T follicular helper cell (primary cell): ENCODE data around the gene MRTFA.

Experiments used
- DNase-seq: peaks from one replicate; pipeline ENCODE4 v3.0.0-alpha.2; 2020; ENCODE audit warnings: low read depth

Gene MRTFA

DNA sequence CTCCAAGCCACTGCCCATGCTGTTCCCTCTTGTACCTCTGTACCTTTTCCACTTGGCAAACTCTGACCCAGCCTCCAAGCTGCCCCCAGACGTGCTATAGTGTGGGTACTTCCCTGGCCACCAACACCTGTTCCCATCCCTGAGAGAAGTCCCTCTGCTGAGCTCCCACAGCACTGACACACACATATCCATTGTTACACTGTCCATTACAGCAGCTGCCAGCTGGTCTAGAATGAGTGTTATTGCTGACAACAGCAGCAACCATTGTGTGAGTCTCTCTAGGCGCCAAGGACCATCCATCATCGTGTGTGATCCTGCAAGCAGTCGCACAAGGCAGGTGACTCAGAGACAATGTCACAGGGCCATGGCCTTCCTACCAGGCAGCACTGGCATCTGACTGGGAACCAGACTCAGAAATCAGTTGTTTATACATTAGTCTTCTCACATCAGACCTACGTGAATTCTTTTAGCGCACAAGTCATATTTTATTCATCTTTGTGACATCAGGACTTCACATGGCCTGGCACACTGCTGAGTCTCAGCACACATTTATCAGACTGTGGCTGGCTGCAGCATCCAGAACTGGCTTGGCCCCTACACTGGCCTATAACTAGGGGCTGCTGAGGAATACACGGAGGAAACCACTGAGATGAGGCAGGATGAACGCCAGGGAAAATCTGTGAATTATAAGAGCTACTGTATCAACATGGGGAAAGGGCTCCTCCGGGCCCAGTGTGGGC lies 209.8 kb downstream of the MRTFA start:
- no peak for DNase-seq

DNA sequence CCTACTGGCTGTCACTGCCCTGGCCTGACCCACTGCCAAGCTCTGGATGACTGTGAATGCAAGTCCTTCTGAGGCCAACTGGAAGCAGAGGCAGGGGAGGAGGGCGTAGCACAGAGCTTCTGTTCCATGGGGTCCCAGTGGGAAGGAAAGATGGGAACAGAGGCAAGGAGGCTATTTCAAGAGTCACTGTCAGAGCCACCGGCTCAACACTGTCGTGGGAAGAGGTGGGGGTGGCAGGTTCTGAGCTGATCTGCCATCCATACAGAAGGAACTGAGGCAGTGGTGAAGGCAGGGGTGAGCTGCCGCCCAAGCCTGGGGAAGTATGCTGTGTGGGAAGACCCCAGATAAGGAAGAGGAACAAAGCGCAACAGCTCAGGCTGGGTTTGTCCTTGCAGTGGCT lies 211.4 kb downstream of the MRTFA start:
- no peak for DNase-seq

DNA sequence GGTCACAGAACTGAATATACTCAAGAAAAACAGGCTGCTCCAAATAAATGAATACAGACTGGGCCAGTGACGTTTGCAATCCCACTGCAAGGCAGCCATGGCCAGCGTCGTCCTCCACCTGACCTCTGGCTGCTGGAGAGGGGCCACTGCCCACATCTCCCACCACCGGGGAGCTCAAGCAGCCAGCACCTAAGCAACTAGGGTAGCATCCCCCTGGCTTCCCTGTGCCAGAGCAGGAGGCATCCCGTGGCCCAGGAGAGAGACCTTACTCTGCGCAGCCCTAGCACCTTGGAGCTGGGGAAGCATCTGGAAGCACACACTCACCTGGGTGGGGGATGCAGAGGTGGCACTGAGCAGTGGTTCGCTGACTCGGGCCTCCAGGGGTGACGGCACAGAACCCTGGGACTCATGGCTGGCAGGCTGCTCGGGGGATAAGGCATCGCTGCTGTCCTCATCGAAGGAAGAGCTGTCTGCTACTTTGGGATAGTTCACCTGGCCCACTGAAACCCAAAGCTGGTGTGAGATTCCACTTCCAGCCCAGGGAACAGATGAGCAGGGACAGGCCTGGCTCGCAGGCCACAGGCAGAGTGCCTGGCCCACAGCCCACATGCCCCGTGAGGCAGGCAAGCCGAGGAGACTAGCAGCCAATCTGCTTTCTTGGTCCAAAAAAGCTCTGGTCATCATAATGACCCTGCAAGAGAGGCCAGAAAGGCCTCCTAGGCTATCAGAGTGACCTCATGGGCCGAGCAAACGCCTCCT lies 212.5 kb downstream of the MRTFA start:
- DNase-seq = no peak

DNA sequence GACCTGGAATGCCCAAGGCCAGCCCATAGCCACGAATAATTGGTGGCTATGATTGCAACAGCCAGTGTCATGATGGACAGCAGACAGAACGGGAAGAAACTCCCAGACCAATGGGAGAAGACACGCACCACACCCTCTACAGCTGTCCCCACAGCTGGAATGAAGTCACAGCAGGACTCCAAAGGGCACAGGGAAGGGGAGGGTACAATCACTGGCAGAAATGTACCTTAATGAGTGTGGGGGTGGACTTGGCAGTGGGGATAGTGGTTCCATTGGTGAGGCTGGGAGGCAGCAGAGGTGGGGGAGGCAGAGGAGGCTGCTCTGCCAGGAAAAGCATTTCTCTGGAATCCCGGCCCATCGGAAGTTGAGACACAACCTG lies 213.2 kb downstream of the MRTFA start:
- DNase-seq = no peak

DNA sequence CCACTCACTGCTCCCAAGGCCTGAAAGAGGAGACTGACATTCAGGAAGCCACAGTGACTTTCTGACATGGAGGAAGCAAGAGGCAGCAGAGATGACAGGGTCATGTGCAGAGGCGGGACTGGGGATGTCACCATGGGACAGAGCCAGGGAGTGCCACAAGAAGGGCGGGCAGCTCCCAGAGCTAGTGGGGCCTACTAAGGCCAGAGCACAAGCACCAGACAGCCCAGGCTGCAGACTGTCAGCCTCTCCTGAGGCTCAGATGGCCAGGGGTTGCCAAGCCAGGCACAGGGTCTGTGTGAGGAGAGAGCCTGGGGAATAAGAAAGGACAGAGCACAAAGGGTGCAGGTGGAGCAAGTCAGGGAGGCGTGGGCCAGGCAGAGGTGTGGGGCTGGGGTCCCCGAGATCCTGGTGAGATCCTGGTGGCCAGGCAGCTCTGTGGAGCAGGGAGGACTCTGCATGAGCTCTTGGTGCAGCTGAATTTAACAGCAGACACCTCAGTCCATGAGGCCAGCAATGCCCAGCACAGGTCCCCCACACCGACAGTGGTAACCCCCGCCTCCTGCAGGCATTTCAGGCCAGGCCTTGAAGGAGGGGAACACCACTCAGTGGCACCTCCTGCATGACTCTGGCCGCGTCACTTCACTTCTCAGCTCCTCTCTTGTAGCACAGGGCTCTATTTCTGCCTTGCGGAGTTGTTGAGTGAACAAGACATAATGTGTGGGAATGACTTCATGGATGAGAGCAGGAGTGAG lies 213.8 kb downstream of the MRTFA start:
- no peak for DNase-seq

DNA sequence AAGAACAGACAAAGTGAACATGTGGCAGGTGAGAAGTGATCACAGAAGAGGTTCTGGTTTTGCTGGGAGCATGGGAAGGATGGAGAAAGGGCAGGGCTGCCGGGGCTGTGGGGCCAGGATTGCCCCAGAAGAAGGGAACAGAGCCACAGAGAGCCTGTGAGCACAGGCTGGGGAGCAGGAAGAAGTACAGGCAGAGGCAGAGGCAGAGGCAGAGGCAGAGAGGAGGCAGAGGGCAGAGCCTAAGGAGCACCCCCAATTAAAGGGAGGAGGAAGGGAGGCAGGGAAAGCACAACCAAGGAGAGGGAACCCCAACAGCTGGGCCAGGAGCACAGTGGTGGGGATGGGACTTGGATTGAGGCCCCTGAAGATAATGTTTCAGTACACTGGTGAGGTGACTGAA lies 214.6 kb downstream of the MRTFA start:
- DNase-seq = no peak

DNA sequence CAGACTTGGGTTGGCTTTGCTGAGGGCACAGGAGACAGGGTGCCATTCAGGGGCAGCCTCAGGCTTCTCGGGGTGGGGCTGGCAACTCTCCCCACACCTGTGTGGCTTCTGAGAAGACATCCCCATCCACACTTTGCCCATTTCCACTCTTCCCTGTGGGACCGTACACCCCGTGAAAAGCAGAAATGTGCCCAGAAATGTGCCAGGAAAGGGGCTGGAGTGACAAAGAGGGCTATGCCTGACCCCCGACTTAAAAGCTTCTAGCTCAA lies 215.5 kb downstream of the MRTFA start:
- no peak for DNase-seq

DNA sequence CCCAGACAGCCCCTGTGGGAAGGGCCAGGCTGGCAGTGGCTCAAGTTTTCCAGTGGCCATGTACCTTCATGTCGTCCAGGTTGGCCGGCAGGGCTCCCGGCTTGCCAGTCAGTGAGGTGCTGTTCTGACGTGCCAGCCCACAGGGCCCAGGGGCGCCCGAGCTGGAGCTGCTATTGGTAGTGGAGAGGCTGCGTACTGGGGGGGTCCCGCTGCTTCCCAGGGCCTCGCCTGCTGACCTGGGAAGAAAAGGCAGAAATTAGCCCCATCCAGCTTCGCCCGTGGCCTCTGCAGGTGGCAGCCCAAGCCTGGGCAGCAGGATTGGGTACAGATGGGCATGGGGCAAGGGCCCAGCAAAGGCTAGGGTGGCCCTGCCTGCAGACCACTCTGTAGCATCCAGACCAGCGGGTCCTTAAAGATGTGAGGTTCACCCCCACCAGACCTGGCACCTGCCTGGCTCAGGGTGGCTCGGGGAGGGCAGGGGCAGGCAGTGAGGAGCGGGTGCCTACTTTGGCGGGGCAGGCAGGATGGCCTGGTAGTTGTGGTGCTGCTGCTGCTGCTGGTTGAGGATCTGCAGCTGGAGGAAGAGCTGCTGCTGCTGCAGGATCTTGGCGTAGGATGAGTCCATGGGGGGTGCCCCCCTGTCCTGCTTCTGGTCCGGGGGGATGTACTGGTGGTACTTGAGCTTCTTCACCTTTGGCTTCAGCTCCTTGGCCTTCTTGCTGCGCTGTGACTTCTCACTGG lies 216.0 kb downstream of the MRTFA start:
- no peak for DNase-seq

DNA sequence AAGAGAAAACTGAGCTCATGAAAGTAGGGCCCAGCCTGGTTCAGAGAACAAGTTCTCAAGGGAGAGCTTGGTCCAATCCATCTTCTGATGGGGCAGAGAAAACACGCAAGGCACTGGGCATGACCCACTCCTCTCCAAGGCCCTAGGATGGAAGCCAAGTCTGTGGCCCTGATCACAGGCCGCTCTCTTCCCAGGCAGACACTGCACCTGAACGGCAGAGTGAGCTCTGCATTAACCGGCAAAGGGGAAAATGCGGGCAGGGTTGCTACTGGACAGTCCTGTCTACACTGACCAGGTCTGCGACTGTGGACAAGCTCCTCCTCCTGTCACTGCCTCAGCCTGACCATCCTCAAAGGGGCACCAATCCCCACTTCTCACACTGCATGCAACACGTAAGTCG lies 216.8 kb downstream of the MRTFA start:
- DNase-seq = no peak

DNA sequence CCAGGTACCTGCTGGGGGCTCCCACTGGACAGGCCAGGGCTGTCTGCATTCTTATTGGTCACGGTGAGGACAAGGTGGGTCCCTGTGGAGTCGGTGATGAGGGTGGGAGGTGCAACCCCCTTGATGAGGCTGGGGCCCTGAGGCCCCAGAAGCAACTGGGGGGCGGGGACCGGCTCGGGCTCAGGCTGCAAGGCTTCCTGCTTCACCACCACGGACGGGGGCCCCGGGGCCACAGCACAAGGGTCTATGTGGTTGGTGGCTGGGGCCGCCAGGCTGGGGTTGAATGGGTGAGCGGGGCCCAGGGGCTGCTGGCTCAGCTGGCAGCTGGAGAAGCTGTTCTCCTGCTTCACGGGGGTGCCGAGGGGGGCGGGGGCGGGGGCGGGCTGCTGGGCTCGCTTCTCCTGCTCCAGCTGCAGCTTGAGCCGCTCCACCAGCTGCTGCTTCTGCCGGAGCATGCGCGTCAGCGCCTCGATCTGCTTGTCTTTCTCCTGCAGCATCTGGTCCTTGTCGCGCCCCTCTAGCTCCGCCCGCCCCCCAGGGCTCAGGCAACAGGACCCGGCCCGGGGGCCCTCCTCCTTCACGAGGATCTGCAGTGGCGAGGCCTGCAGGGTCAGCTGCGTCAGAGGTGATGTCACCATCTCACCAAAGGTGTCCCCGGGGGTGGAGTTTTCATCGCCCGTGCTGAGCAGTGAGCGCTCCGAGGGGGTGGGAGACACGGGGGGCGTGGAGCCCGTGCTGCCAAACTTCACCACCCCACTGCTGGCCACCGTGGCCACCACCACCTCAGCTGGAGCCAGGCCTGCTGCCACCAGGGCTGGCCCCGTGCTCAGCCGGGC lies 217.9 kb downstream of the MRTFA start:
- no peak for DNase-seq

DNA sequence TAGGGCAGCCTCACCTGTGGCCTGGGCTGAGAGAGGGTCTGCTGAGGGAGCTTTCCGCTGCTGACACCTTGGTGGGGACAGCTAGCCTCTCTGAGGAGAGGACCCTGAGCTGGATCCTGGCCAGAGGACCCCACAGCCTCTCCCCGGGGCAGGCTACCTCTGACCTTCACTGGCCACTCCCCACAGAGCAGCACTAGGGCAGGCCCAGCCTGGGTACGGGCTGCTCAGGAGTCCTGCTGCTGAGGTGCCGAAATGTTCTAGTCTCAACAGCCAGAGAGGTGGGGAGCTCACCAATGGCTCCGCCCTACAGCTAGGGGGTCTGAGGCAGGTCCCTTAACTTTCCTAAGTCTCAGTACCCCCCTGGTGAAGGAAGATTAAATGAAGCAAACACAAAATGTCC lies 218.6 kb downstream of the MRTFA start:
- DNase-seq = no peak

DNA sequence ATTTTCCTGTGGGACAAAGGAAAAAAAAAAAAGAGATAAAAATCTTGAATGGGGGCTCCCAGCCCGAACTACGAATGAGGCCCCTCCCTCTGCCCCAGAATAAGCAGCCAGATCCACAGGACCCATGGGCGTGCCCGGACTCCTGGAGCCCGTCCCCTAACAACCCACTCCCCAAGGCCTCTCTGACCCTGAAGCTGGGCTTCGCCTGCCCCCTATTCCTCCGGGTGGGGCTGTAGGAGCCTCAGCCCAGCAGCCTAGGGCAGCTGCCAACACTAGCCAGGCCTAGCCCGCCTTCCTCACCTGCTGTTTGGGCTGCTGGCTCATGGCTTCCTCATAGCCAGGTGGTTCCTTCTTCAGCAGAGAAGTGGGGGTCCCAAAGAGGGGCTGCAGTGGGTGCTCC lies 219.5 kb downstream of the MRTFA start:
- no peak for DNase-seq

DNA sequence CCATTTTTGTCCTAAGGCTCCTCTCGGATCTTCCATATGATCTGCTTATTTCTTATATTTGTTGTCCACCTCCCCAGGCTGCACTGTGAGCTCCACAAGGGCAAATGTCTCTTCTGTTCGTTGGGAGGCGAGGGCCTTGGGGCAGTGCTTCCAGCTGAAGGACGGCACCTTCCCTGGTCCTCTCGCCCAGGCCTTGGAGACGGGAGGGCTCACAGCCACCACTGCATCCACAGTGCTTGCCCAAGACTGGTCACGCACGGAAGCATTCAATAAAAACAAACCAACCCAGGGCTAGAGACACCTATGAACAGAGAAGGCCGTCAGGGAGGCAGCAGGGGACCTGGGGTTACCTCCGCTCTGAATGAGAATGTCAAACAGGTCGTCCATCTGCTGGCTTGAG lies 219.9 kb downstream of the MRTFA start:
- DNase-seq = no peak

DNA sequence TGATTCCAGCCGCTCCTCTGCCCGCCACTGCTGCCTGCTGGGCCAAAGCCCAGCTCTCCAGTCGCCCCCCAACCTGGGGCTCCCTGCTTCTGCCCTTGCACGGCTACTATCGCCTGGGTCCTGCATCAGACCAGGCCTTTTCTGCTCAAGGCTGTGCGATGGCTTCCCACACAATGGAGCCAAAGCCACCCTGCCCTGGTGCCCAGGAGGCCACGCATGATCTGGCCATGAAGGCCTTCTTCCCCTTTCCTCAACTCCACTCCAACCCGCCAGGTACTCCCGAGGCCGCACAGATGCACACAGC lies 220.3 kb downstream of the MRTFA start:
- no peak for DNase-seq

DNA sequence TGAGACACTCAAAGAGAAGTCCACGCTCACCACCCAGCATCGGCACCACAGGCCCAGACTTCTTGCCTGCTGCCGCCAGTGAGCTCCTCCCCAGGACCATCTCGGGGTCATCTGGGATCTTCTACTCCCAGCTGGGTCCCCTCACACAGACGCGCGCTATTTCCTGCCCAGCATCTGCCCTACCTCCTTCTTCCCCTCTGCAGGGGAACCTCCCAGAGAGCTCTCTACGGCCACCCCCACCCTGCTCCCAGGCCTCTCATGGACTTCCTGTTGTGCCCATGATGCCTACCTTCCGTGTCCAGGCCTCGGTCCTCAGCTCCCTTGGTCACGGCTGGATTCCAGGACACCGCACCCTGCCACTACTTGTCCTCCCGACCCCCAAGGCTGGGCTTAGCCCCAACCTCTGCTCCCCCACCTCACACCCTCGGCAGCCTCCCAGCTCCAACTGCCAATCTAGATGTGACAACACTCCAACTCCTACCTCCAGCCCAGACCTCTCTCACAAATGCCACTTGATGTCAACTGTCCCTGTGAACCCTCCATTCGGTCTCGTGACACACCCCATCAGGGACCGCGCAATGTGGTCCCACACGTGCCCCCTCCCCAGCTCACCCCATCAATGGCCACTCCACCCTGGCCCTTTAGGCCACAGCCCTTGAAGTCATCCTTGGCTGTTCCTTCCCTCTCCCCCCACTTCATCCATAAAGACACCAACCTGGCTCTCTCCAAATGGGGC lies 220.8 kb downstream of the MRTFA start:
- no peak for DNase-seq

DNA sequence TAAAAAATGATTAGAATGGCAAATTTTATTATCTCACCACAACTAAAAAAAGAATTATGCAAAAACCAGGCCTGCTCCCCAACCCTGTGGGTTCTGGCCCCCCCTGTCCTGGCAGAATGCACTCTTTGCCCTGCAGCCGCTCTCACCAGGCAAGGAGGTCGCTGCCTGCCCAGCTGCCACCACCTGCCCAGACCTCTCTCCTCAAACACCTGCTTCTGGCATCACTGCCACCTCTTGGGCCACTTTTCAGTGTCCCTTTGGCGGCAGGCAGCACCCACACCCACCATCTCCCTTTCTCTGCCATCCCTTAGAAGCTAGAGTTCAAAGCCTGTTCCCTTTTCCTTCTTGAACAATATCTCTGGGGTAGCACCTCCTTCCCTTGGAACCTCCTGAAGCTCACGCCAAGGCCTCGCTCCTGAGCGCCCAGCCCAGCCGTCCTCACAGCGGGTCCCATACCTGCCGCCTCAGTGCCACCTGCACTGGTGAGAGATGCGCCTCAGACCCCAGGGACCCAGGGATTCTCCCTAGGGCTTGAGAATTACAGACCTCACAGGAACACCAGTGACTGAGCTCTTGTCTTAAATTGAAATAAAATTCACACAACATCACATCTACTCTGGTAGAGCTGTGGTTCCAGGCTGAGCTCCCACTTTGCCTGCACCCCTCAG lies 221.5 kb downstream of the MRTFA start:
- no peak for DNase-seq

DNA sequence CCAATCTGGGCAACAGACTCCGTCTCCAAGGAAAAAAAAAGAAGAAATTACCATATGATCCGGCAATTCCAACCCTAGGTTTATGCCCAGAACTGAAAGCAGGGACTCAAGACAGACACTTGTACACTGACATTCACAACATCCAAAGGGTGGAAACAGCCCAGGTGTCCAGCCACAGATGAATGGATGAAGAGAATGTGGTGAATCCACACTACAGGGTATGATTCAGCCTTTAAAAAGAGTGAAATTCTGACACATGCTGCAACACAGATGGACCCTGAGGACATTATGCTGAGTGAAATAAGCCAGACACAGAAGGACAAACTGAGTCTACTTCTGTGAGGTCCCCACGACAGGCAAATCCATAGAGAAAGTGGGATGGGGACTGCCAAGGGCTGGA lies 222.2 kb downstream of the MRTFA start:
- DNase-seq = no peak

DNA sequence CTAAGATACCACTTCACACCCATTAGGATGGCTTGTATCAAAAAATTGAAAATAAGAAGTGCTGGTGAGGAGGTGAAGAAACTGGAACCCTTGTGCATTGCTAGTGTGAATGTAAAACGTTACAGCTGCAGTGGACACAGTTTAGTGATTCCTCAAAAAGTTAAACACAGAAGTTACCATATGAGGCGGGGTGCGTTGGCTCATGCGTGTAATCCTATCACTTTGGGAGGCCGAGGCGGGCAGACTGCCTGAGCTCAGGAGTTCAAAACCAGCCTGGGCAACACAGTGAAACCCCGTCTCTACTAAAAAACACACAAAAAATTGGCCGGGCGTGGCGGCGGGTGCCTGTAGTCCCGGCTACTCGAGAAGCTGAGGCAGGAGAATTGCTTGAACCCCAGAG lies 222.6 kb downstream of the MRTFA start:
- DNase-seq = no peak

DNA sequence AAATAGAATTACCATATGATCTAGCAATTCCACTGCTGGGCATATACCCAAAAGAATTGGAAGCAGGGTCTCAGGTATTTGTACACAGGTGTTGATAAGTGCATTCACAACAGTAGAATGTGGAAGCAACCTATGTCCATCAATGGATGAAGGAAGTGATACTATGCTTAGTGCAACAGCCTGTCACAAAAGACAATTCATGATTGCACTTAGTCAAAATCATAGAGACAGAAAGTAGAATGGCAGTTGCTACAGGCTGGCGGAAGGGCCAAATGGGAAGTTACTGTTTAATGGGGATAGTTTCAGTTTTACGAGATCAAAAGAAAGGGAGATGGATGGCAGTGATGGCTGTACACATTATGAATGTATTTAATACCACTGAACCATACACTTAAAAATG lies 224.1 kb downstream of the MRTFA start:
- no peak for DNase-seq

DNA sequence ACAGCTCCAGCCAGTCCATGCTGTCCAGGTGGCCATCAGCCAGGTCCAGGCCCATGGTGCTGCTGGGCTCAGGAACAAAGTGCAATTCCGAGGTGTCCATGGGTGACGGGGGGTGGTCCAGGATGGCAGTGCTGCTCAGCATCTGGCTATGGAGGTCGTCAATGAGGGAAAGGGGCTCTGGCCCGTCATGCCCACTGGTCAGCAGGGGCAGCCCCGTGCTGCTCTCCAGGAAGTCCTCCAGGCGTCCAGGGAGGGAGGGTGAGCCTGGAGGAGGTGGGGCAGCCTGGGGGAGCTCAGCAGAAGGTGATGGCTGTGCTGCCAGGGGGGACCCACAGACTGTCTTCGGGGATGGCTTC lies 225.0 kb downstream of the MRTFA start:
- DNase-seq = no peak
